CD8-positive, alpha-beta memory T cell (primary cell): ENCODE measurements around the gene MT1H. TPM values are rescaled to one million over a fixed set of nuclear protein-coding genes. Genes with fewer than 3 reads are reported as not detected.

Experiments used
- CTCF ChIA-PET: fragments of 350-600 bp; sonication (Branson Sonifier 250); formaldehyde crosslinking; loops from one replicate; lab custom pipeline; 2021; ENCODE audit warnings: antibody characterized with exemption; lab: Charles Lee
- POLR2A ChIA-PET: fragments of 350-600 bp; sonication (Branson Sonifier 250); formaldehyde crosslinking; loops from one replicate; lab custom pipeline; 2021; ENCODE audit warnings: antibody characterized with exemption; lab: Charles Lee
- DNase-seq, 5 donors: peaks; one replicate each; pipeline versions ENCODE4 v3.0.0 to v3.0.0-alpha.2; 2020 to 2022; ENCODE audit warnings: mixed read lengths in 1 of 5
- H3K27ac ChIP-seq: one replicate; pipeline ENCODE4 v1.7.0; 2013; ENCODE audit warnings: low read depth, mild to moderate bottlenecking, low read length, moderate library complexity
- H3K27me3 ChIP-seq: 2 replicates; pipeline ENCODE4 v1.7.0; 2013; ENCODE audit warnings: low read length, mild to moderate bottlenecking; ENCODE audit not compliant: insufficient read depth, poor library complexity, severe bottlenecking
- H3K36me3 ChIP-seq: 2 replicates; pipeline ENCODE4 v1.7.0; 2013; ENCODE audit warnings: mild to moderate bottlenecking, low read length, moderate library complexity; ENCODE audit not compliant: insufficient read depth
- H3K4me1 ChIP-seq: 2 replicates; pipeline ENCODE4 v1.7.0; 2013; ENCODE audit warnings: mild to moderate bottlenecking, low read length, moderate library complexity; ENCODE audit not compliant: insufficient read depth
- H3K4me3 ChIP-seq: 2 replicates; pipeline ENCODE4 v1.7.0; 2013; ENCODE audit warnings: mild to moderate bottlenecking, low read length
- H3K9me3 ChIP-seq: 2 replicates; pipeline ENCODE4 v1.7.0; 2013; ENCODE audit warnings: mild to moderate bottlenecking, low read length
- H3K27ac Mint-ChIP-seq, 8 donors: one replicate each; pipeline ENCODE4 v1.8.0; 2020 to 2021; ENCODE audit warnings: mixed read lengths in 8 of 8, mild to moderate bottlenecking in 6 of 8, inconsistent platforms in 3 of 8, moderate library complexity in 3 of 8
- H3K27me3 Mint-ChIP-seq, 2 donors: one replicate each; pipeline ENCODE4 v1.8.0; 2020 to 2021; ENCODE audit warnings: mixed read lengths in 2 of 2, mild to moderate bottlenecking in 1 of 2, moderate library complexity in 1 of 2
- H3K36me3 Mint-ChIP-seq, 3 donors: one replicate each; pipeline ENCODE4 v1.8.0; 2020 to 2021; ENCODE audit warnings: mixed read lengths in 3 of 3, inconsistent platforms in 1 of 3, mild to moderate bottlenecking in 1 of 3
- H3K4me1 Mint-ChIP-seq, 3 donors: one replicate each; pipeline ENCODE4 v1.8.0; 2020 to 2021; ENCODE audit warnings: mixed read lengths in 3 of 3, inconsistent platforms in 1 of 3, mild to moderate bottlenecking in 1 of 3
- H3K4me3 Mint-ChIP-seq, 7 donors: one replicate each; pipeline ENCODE4 v1.8.0; 2020 to 2021; ENCODE audit warnings: mixed read lengths in 7 of 7, mild to moderate bottlenecking in 6 of 7, moderate library complexity in 4 of 7, inconsistent platforms in 2 of 7
- H3K9me3 Mint-ChIP-seq, 5 donors: one replicate each; pipeline ENCODE4 v1.8.0; 2020 to 2022; ENCODE audit warnings: mixed read lengths in 5 of 5, mild to moderate bottlenecking in 3 of 5, moderate library complexity in 2 of 5, inconsistent platforms in 1 of 5
- polyA plus RNA-seq: library from polyadenylated mRNA; unstranded; fragments of 300-500 nt; fragmentation: Illumina TruSeq; gene quantifications from one replicate; pipeline ENCODE4 v1.2.3, GENCODE V29; 2021
- total RNA-seq, 2 experiments: library from RNA; stranded (reverse); gene quantifications; one replicate each; pipeline ENCODE4 v1.2.3, GENCODE V29; 2021

MT1H gene
- total and polyA plus RNA-seq, 3 experiments from 2014 or later: 4.8 to 5.5 TPM; not detected in 1

GRCh38 chr16:56645838-56646237 is 23.8 kb upstream of the MT1H start:
- Histone ChIP-seq H3K9me3 (no peaks in the 10 kb centered on the region), H3K36me3 (no peaks in the 10 kb centered on the region), H3K27me3 (no peaks in the 10 kb centered on the region), H3K4me1 (peaks cover 16% of the 10 kb centered on the region), H3K4me3 (no peak overlapping the region), H3K27ac (no peak overlapping the region)
- ChIA-PET CTCF (no interaction called here), POLR2A (no interaction called here)
- H3K27me3 Mint-ChIP-seq: peaks cover 9 to 17% of the 10 kb centered on the region in 2 donors
- no peak overlapping the region for H3K27ac Mint-ChIP-seq
- H3K9me3 Mint-ChIP-seq: no peaks in the 10 kb centered on the region
- no peak overlapping the region for H3K4me3 Mint-ChIP-seq
- no peak for DNase-seq
- peaks cover 18 to 28% (median 22%) of the 10 kb centered on the region in 3 donors for H3K4me1 Mint-ChIP-seq
- H3K36me3 Mint-ChIP-seq: no peaks in the 10 kb centered on the region

- H3K4me1 Mint-ChIP-seq: peaks cover 14 to 18% (median 17%) of the 10 kb centered on the region in 3 donors
- no peaks in the 10 kb centered on the region for H3K36me3 ChIP-seq
- no peak for DNase-seq
- no peaks in the 10 kb centered on the region for H3K9me3 ChIP-seq
- ChIA-PET CTCF (interaction anchor here (1.7 kb wide), 1 partner anchor 55 kb away, joined by 4 read pairs; no protein-coding TSS in a partner anchor), POLR2A (no interaction called here)
- H3K4me1 ChIP-seq: peaks cover 15% of the 10 kb centered on the region
- no peaks in the 10 kb centered on the region for H3K9me3 Mint-ChIP-seq
- H3K27me3 ChIP-seq: no peaks in the 10 kb centered on the region
- H3K4me3 Mint-ChIP-seq: no peak overlapping the region
- H3K36me3 Mint-ChIP-seq: no peaks in the 10 kb centered on the region
- H3K27me3 Mint-ChIP-seq: peaks cover 12 to 28% of the 10 kb centered on the region in 2 donors
- no peak overlapping the region for H3K4me3 ChIP-seq
- no peak overlapping the region for H3K27ac ChIP-seq
- H3K27ac Mint-ChIP-seq: no peak overlapping the region
Observed at GRCh38 chr16:56647641-56648431, 21.8 kb upstream of the MT1H start.

- no peak overlapping the region for H3K4me3 Mint-ChIP-seq
- POLR2A ChIA-PET: no interaction called here
- H3K4me1 ChIP-seq: peaks cover 3% of the 10 kb centered on the region
- H3K4me3 ChIP-seq: no peak overlapping the region
- H3K27ac Mint-ChIP-seq: no peak overlapping the region
- H3K27ac ChIP-seq: no peak overlapping the region
- H3K27me3 ChIP-seq: no peaks in the 10 kb centered on the region
- no peaks in the 10 kb centered on the region for H3K36me3 ChIP-seq
- peaks cover under 1 to 5% (median 4%) of the 10 kb centered on the region in 3 donors for H3K4me1 Mint-ChIP-seq
- no peaks in the 10 kb centered on the region for H3K9me3 Mint-ChIP-seq
- H3K27me3 Mint-ChIP-seq: peaks cover 12 to 37% of the 10 kb centered on the region in 2 donors
- CTCF ChIA-PET: interaction anchor here (1.7 kb wide), 1 partner anchor 53 kb away, joined by 4 read pairs; no protein-coding TSS in a partner anchor
- no peaks in the 10 kb centered on the region for H3K9me3 ChIP-seq
- DNase-seq: no peak
- H3K36me3 Mint-ChIP-seq: no peaks in the 10 kb centered on the region
Observed at GRCh38 chr16:56649271-56649670, 20.3 kb upstream of the MT1H start.

- Mint-ChIP-seq H3K27ac (no peak overlapping the region), H3K4me3 (no peak overlapping the region), H3K36me3 (no peaks in the 10 kb centered on the region), H3K4me1 (no peaks in the 10 kb centered on the region), H3K9me3 (no peaks in the 10 kb centered on the region), H3K27me3 (peaks cover 12 to 37% of the 10 kb centered on the region in 2 donors)
- ChIA-PET POLR2A (no interaction called here), CTCF (interaction anchor here (1.7 kb wide), 1 partner anchor 53 kb away, joined by 4 read pairs; no protein-coding TSS in a partner anchor)
- Histone ChIP-seq H3K9me3 (no peaks in the 10 kb centered on the region), H3K36me3 (no peaks in the 10 kb centered on the region), H3K4me3 (no peak overlapping the region), H3K27me3 (no peaks in the 10 kb centered on the region), H3K27ac (no peak overlapping the region), H3K4me1 (no peaks in the 10 kb centered on the region)
- no peak for DNase-seq
Observed at GRCh38 chr16:56649820-56650219, 19.8 kb upstream of the MT1H start.

- H3K27me3 Mint-ChIP-seq: peaks cover 11 to 37% of the 10 kb centered on the region in 2 donors
- DNase-seq: no peak
- no peaks in the 10 kb centered on the region for H3K4me1 ChIP-seq
- no peak within 1 kb of the TSS for H3K4me3 Mint-ChIP-seq
- no peaks in the 10 kb centered on the region for H3K36me3 ChIP-seq
- no peak within 1 kb of the TSS for H3K27ac Mint-ChIP-seq
- no peak within 1 kb of the TSS for H3K4me3 ChIP-seq
- H3K27ac ChIP-seq: no peak within 1 kb of the TSS
- no peaks in the 10 kb centered on the region for H3K9me3 ChIP-seq
- H3K27me3 ChIP-seq: no peaks in the 10 kb centered on the region
- CTCF ChIA-PET: no interaction called here
- no peaks in the 10 kb centered on the region for H3K9me3 Mint-ChIP-seq
- peaks cover 0 to under 1% (median 0%) of the 10 kb centered on the region in 3 donors for H3K4me1 Mint-ChIP-seq
- H3K36me3 Mint-ChIP-seq: no peaks in the 10 kb centered on the region
- POLR2A ChIA-PET: no interaction called here
Observed at GRCh38 chr16:56651586-56651985, 18.0 kb upstream of the MT1H start, which contains the start of gene MT1B. Gene MT1B, plus strand, starts transcription at chr16:56651886. Its CDS starts 68 bp downstream, at chr16:56651954.

- Histone ChIP-seq H3K4me3 (no peak overlapping the region), H3K36me3 (no peaks in the 10 kb centered on the region), H3K9me3 (no peaks in the 10 kb centered on the region), H3K27ac (no peak overlapping the region), H3K27me3 (no peaks in the 10 kb centered on the region), H3K4me1 (no peaks in the 10 kb centered on the region)
- Mint-ChIP-seq H3K27ac (no peak overlapping the region), H3K9me3 (no peaks in the 10 kb centered on the region), H3K4me1 (peaks cover 0 to 8% (median 7%) of the 10 kb centered on the region in 3 donors), H3K27me3 (peaks cover 8 to 37% of the 10 kb centered on the region in 2 donors), H3K36me3 (peaks cover 0 to 3% (median 0%) of the 10 kb centered on the region in 3 donors), H3K4me3 (no peak overlapping the region)
- ChIA-PET CTCF (interaction anchor here (1.0 to 1.2 kb wide), 2 partner anchors 9 kb away, joined by 3 to 4 read pairs; no protein-coding TSS in a partner anchor), POLR2A (no interaction called here)
- no peak for DNase-seq
Observed at GRCh38 chr16:56652600-56652999, 17.0 kb upstream of the MT1H start.

- no peak overlapping the region for H3K27ac Mint-ChIP-seq
- H3K27me3 Mint-ChIP-seq: peaks cover 6 to 37% of the 10 kb centered on the region in 2 donors
- no peak overlapping the region for H3K4me3 ChIP-seq
- peaks cover 4 to 12% (median 11%) of the 10 kb centered on the region in 3 donors for H3K4me1 Mint-ChIP-seq
- H3K9me3 ChIP-seq: no peaks in the 10 kb centered on the region
- no peaks in the 10 kb centered on the region for H3K9me3 Mint-ChIP-seq
- peaks cover 0 to 6% (median 0%) of the 10 kb centered on the region in 3 donors for H3K36me3 Mint-ChIP-seq
- CTCF ChIA-PET: interaction anchor here (1.0 to 2.4 kb wide), 3 partner anchors 8 to 10 kb away, joined by 3 to 8 read pairs (median 4); no protein-coding TSS in a partner anchor
- DNase-seq: no peak
- H3K4me3 Mint-ChIP-seq: peak overlapping the region in 1 of 7 donors; percentile 32
- H3K4me1 ChIP-seq: peaks cover 4% of the 10 kb centered on the region
- H3K27ac ChIP-seq: no peak overlapping the region
- H3K27me3 ChIP-seq: no peaks in the 10 kb centered on the region
- POLR2A ChIA-PET: no interaction called here
- no peaks in the 10 kb centered on the region for H3K36me3 ChIP-seq
Observed at GRCh38 chr16:56653218-56653617, 16.4 kb upstream of the MT1H start.
